Measurements from ENCODE around the gene DUSP10.
A peak's percentile ranks its signal among the peaks of the same experiment; 100 is the strongest.

The DUSP10 gene

DNA sequence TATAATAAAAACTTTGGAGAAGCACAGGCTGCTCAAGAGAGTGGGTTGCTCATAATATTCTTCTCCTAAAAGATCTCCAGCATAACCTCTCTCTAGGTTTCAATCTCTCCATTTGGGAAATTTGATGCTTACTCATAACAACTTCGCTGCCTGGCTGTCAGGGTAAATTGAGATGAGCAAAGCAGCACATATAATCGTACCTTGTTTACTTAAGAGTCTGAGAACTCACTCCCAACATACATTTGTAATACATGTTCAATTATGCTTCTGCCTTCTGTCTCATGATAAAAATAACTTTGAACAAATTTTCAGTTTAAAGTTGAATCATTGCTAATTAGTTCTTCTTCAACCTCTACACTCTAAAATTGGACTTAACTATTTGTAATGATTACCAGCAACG, 68.9 kb downstream of the DUSP10 start:
- TF ChIP-seq, protein P1, sequence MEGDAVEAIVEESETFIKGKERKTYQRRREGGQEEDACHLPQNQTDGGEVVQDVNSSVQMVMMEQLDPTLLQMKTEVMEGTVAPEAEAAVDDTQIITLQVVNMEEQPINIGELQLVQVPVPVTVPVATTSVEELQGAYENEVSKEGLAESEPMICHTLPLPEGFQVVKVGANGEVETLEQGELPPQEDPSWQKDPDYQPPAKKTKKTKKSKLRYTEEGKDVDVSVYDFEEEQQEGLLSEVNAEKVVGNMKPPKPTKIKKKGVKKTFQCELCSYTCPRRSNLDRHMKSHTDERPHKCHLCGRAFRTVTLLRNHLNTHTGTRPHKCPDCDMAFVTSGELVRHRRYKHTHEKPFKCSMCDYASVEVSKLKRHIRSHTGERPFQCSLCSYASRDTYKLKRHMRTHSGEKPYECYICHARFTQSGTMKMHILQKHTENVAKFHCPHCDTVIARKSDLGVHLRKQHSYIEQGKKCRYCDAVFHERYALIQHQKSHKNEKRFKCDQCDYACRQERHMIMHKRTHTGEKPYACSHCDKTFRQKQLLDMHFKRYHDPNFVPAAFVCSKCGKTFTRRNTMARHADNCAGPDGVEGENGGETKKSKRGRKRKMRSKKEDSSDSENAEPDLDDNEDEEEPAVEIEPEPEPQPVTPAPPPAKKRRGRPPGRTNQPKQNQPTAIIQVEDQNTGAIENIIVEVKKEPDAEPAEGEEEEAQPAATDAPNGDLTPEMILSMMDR (conservative IDR thresholded peaks at IDR 0.05; ENCODE audit: control insufficient read depth, insufficient read depth, low read depth, low read length), result no peak
- H3K4me3 ChIP-seq (ENCODE audit: control insufficient read depth, low read depth, low read length), result no peak overlapping the region
- DNase-seq (ENCODE audit: low read depth), result no peak

DNA sequence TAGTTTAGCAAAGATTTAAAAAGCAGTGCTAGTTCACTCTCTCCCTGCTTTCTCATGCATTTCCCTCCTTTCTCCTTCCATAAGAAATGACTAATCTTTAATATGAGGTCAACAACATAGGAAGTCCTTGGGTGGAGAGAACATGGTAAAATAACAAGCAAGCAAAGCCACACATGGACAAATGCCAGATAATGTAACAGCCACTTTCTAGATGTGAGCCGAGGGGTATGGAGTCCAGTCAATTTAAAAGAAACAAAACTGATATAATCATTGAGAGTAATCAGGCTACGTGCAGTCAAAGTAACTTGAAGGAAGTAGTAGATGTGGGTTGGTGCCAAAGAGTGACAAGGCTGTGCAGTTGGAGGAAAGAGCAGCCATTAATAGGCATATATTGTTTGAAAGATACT, 69.6 kb downstream of the DUSP10 start:
- DNase-seq (ENCODE audit: low read depth), result peak; percentile 83
- TF ChIP-seq, protein P1 (conservative IDR thresholded peaks at IDR 0.05; ENCODE audit: control insufficient read depth, insufficient read depth, low read depth, low read length), result no peak
- H3K4me3 ChIP-seq (ENCODE audit: control insufficient read depth, low read depth, low read length), result no peak overlapping the region

DNA sequence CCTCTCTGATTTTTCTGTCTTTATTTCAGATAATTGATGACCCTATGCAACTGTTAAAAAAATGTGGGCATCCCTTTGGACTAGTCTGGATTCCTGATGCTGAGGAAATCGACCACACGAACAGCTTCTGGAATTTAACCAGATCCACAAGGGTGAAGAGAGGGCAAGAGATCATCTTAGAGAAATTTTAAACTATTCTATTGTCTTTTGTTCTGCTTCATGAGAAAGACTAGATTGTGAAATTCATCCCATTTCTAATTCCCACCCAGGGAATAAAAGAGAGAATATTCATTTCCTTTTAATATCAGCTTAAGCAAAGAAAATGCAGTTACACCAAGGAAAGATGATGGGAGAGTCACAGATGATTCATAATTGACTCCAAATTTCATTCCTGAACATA, 71.8 kb downstream of the DUSP10 start:
- peak; percentile 61 for DNase-seq (ENCODE audit: low read depth)
- TF ChIP-seq, protein P1 (conservative IDR thresholded peaks at IDR 0.05; ENCODE audit: control insufficient read depth, insufficient read depth, low read depth, low read length), result no peak
- no peak overlapping the region for H3K4me3 ChIP-seq (ENCODE audit: control insufficient read depth, low read depth, low read length)

DNA sequence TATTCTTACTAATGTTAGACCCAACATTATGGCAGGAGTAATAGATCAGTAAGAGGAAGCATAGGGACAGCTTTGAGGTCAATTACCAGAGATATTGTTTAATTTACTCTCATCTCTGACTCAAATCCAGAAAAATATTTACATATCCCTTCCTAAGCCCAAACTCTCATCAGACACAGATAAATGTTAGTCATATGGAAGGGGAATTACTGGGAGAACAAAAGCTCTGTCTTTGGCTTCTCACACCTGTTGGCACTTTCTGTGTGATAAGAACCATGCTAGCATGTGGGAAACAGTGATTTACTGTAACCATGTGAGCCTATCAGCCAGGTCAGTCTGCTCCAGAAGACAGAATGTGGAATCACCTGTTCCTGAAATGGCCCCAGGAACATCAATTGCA, 72.4 kb downstream of the DUSP10 start:
- no peak for DNase-seq (ENCODE audit: low read depth)
- TF ChIP-seq, protein P1 (conservative IDR thresholded peaks at IDR 0.05; ENCODE audit: control insufficient read depth, insufficient read depth, low read depth, low read length), result no peak
- no peak overlapping the region for H3K4me3 ChIP-seq (ENCODE audit: control insufficient read depth, low read depth, low read length)

DNA sequence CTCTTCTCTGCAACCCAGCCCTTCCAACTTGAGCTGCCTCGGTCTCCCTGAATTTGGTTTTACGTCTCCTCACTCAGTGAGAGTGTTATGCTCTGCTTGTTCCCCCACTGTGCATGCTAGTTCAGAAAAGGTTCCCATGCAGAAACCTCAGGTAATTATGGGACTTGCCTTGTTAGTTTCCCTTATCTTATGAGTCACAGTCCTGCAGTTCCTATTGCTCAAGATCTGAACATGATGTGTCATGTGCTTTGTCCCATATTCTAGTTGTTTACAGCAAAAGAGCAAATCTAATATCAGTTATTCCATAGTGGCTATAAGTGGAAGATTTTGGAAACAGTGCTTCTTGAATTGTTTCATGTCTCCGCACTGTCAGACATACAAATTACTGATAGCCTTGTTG, 74.4 kb downstream of the DUSP10 start:
- peak; percentile 85 for DNase-seq (ENCODE audit: low read depth)
- H3K4me3 ChIP-seq (ENCODE audit: control insufficient read depth, low read depth, low read length), result no peak overlapping the region
- TF ChIP-seq, protein P1 (conservative IDR thresholded peaks at IDR 0.05; ENCODE audit: control insufficient read depth, insufficient read depth, low read depth, low read length), result no peak

DNA sequence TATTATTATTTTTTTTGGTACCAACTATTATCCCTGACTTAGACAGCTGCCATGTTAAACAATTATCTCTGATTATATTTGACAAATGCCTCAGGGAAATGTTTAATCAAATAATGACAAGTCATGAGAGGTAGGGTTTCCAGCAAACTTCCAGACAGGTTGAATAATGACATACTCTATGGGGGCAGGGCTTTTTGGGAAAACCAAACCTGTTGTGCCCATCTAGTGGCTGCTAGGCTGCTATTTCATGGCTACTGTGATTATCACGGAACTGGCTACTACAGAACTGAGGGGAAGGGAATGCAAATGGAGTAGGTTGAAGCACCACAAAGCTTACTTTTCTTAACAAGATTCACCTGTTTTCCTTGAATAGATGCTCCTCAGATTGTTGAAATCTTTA, 77.6 kb downstream of the DUSP10 start:
- H3K4me3 ChIP-seq (ENCODE audit: control insufficient read depth, low read depth, low read length), result no peak overlapping the region
- TF ChIP-seq, protein P1 (conservative IDR thresholded peaks at IDR 0.05; ENCODE audit: control insufficient read depth, insufficient read depth, low read depth, low read length), result no peak
- no peak for DNase-seq (ENCODE audit: low read depth)

DNA sequence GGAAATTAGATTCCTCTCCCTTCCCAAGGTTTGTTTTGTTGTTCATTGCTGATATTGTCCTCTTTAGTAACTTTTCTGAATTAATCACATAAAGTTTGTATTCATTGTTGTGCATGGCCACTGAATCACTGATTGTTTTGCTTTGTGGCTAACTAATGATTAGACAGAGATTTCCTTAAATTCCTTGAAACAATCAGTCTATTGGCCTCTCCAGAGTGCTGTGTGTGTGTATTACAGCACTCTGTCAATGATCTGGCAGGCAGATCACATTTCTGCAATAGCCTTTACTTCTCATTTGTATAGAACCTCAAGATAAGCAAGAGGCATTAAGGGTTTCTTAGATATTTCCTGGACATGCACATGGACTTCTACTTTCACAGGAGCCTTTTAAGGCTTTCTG, 78.6 kb downstream of the DUSP10 start:
- no peak overlapping the region for H3K4me3 ChIP-seq (ENCODE audit: control insufficient read depth, low read depth, low read length)
- peak; percentile 33 for DNase-seq (ENCODE audit: low read depth)
- TF ChIP-seq, protein P1 (conservative IDR thresholded peaks at IDR 0.05; ENCODE audit: control insufficient read depth, insufficient read depth, low read depth, low read length), result no peak

Data from fibroblast of mammary gland (primary cell).